Measurements from ENCODE around the gene RSPH3.

Gene RSPH3

DNA sequence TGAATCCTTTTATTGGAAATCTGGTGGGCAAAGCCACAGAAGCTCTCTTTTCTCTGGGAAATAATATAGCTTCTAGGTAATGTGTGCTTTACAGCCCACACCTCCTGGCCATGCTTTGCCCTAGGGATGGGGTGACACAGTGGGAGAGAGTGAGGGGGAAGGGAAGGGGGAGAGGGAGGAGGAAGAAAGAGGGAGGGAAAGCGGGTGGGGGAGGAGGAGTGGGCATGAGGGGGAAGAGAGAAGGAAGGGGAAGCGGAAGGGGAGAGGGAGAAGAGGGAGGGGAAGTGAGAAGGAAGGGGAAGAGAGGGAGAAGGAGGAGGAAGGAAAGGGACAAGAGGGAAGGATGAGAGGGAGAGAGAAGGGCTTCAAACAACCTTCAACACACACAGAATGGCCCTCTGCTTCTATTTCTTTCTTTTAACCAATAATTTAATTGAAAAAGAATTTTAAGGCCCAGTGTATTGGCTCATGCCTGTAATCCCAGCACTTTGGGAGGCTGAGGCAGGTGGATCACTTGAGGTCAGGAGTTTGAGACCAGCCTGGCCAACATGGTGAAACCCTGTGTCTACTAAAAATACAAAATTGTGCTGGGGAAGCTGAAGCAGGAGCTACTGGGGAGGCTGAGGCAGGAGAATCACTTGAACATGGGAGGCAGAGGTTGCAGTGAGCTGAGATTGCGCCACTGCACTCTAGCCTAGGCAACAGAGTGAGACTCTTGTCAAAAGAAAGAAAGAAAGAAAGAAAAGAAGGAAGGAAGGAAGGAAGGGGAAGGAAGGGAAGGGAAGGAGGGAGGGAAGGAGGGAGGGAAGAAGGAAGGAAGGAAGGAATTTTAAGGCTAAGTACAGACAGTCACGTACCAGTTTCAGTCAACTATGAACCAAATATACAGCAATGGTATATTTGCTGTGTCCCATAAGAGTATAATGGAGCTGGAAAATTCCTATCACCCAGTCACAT, 75.2 kb downstream of the RSPH3 start:
- no peak for DNase-seq

- DNase-seq: no peak
Measured at GRCh38 chr6:158923805-158924498, 76.0 kb downstream of the RSPH3 start.
